Measurements from ENCODE around the gene HIVEP3. TPM values are rescaled to one million over a fixed set of nuclear protein-coding genes. Genes with fewer than 3 reads are reported as not detected.
"Not testable (repeated sequence)": the region's sequence is repeated elsewhere in the genome, so short reads cannot be mapped to it uniquely, and the experiment has no call there.

HIVEP3 gene
- total RNA-seq, 2 experiments from 2014 or later, result 15.1 to 18.1 TPM

- no peak overlapping the region for H3K27ac Mint-ChIP-seq
- no peak overlapping the region for H3K4me3 Mint-ChIP-seq
- CTCF ChIA-PET, result interaction anchor here (1.0 to 1.4 kb wide), 3 partner anchors 13 to 116 kb away, joined by 3 read pairs; no protein-coding TSS in a partner anchor
- ATAC-seq (no peak), DNase-seq (no peak)
- no peaks in the 10 kb centered on the region for H3K27me3 Mint-ChIP-seq
- peaks cover 23% of the 10 kb centered on the region for H3K4me1 Mint-ChIP-seq
- no peaks in the 10 kb centered on the region for H3K36me3 Mint-ChIP-seq
- H3K9me3 Mint-ChIP-seq (ENCODE audit: low read depth), result no peaks in the 10 kb centered on the region
Measured at GRCh38 chr1:41695118-41695745, 223.5 kb downstream of the HIVEP3 start.

- H3K4me1 Mint-ChIP-seq, result peaks cover 34% of the 10 kb centered on the region
- H3K27me3 Mint-ChIP-seq; DNase-seq; ATAC-seq; H3K36me3 Mint-ChIP-seq; H3K27ac Mint-ChIP-seq; H3K9me3 Mint-ChIP-seq (ENCODE audit: low read depth); H3K4me3 Mint-ChIP-seq: not testable (repeated sequence)
- CTCF ChIA-PET, result interaction anchor here (1.2 kb wide), 1 partner anchor 18 kb away, joined by 3 read pairs; no protein-coding TSS in a partner anchor
Measured at GRCh38 chr1:41691966-41692365, 226.8 kb downstream of the HIVEP3 start.

- Mint-ChIP-seq H3K36me3 (peaks cover 6% of the 10 kb centered on the region), H3K9me3 (ENCODE audit: low read depth) (no peaks in the 10 kb centered on the region), H3K27ac (no peak overlapping the region), H3K4me3 (no peak overlapping the region), H3K27me3 (no peaks in the 10 kb centered on the region), H3K4me1 (peaks cover 40% of the 10 kb centered on the region)
- DNase-seq (no peak), ATAC-seq (no peak)
- CTCF ChIA-PET, result interaction anchor here (0.9 kb wide), 1 partner anchor 12 kb away, joined by 4 read pairs; no protein-coding TSS in a partner anchor
Measured at GRCh38 chr1:41691424-41691823, 227.3 kb downstream of the HIVEP3 start.

GRCh38 chr1:41690331-41690730 is 228.4 kb downstream of the HIVEP3 start:
- H3K27ac Mint-ChIP-seq, result peak overlapping the region; percentile 33
- CTCF ChIA-PET, result interaction anchor here (0.9 kb wide), 1 partner anchor 11 kb away, joined by 4 read pairs; no protein-coding TSS in a partner anchor

GRCh38 chr1:41689558-41689981 is 229.2 kb downstream of the HIVEP3 start:
- ATAC-seq, result no peak
- CTCF ChIA-PET, result no interaction called here

More at GRCh38 chr1:41690331-41690730, 228.4 kb downstream of the HIVEP3 start:
- DNase-seq (no peak), ATAC-seq (no peak)
- peaks cover 50% of the 10 kb centered on the region for H3K4me1 Mint-ChIP-seq
- peaks cover 6% of the 10 kb centered on the region for H3K36me3 Mint-ChIP-seq
- no peaks in the 10 kb centered on the region for H3K27me3 Mint-ChIP-seq
- H3K9me3 Mint-ChIP-seq (ENCODE audit: low read depth), result no peaks in the 10 kb centered on the region
- no peak overlapping the region for H3K4me3 Mint-ChIP-seq

GRCh38 chr1:41689139-41689538 is 229.6 kb downstream of the HIVEP3 start:
- Mint-ChIP-seq H3K27ac (no peak overlapping the region), H3K36me3 (peaks cover 6% of the 10 kb centered on the region), H3K9me3 (ENCODE audit: low read depth) (no peaks in the 10 kb centered on the region), H3K27me3 (no peaks in the 10 kb centered on the region), H3K4me1 (peaks cover 62% of the 10 kb centered on the region), H3K4me3 (no peak overlapping the region)
- ATAC-seq (no peak), DNase-seq (no peak)
- CTCF ChIA-PET, result no interaction called here

More at GRCh38 chr1:41689558-41689981, 229.2 kb downstream of the HIVEP3 start:
- DNase-seq, result no peak
- Mint-ChIP-seq H3K9me3 (ENCODE audit: low read depth) (no peaks in the 10 kb centered on the region), H3K27me3 (no peaks in the 10 kb centered on the region), H3K4me1 (peaks cover 57% of the 10 kb centered on the region), H3K4me3 (no peak overlapping the region), H3K27ac (no peak overlapping the region), H3K36me3 (peaks cover 6% of the 10 kb centered on the region)

GRCh38 chr1:41687007-41687406 is 231.7 kb downstream of the HIVEP3 start:
- CTCF ChIA-PET, result interaction anchor here (1.1 kb wide), 1 partner anchor 27 kb away, joined by 3 read pairs; no protein-coding TSS in a partner anchor
- DNase-seq, result no peak
- H3K9me3 Mint-ChIP-seq (ENCODE audit: low read depth), result no peaks in the 10 kb centered on the region
- peaks cover 6% of the 10 kb centered on the region for H3K36me3 Mint-ChIP-seq
- H3K4me1 Mint-ChIP-seq, result peaks cover 83% of the 10 kb centered on the region
- no peak for ATAC-seq
- H3K4me3 Mint-ChIP-seq, result no peak overlapping the region
- no peaks in the 10 kb centered on the region for H3K27me3 Mint-ChIP-seq
- no peak overlapping the region for H3K27ac Mint-ChIP-seq

GRCh38 chr1:41683681-41684500 is 234.8 kb downstream of the HIVEP3 start:
- Mint-ChIP-seq H3K27ac (peak overlapping the region; percentile 86), H3K36me3 (peaks cover 6% of the 10 kb centered on the region), H3K27me3 (no peaks in the 10 kb centered on the region), H3K9me3 (ENCODE audit: low read depth) (no peaks in the 10 kb centered on the region), H3K4me3 (peak overlapping the region; percentile 42), H3K4me1 (peaks cover 96% of the 10 kb centered on the region)
- CTCF ChIA-PET, result interaction anchor here (0.8 to 4.7 kb wide), 7 partner anchors 11 to 235 kb away, joined by 3 to 32 read pairs (median 4); partner anchors contain the start of gene HIVEP3
- ATAC-seq, result peak; percentile 70
- peak; percentile 83 for DNase-seq

GRCh38 chr1:41682845-41683625 is 235.7 kb downstream of the HIVEP3 start:
- H3K27ac Mint-ChIP-seq, result peak overlapping the region; percentile 86
- ATAC-seq, result no peak
- peaks cover 6% of the 10 kb centered on the region for H3K36me3 Mint-ChIP-seq
- no peaks in the 10 kb centered on the region for H3K27me3 Mint-ChIP-seq
- no peaks in the 10 kb centered on the region for H3K9me3 Mint-ChIP-seq (ENCODE audit: low read depth)
- peak overlapping the region; percentile 42 for H3K4me3 Mint-ChIP-seq
- peaks cover 97% of the 10 kb centered on the region for H3K4me1 Mint-ChIP-seq
- CTCF ChIA-PET, result interaction anchor here (0.8 to 4.7 kb wide), 9 partner anchors 10 to 236 kb away, joined by 3 to 32 read pairs (median 4); partner anchors contain the start of gene HIVEP3
- no peak for DNase-seq

GRCh38 chr1:41682149-41682548 is 236.6 kb downstream of the HIVEP3 start:
- CTCF ChIA-PET, result interaction anchor here (0.8 to 4.7 kb wide), 5 partner anchors 9 to 105 kb away, joined by 3 to 32 read pairs (median 4); no protein-coding TSS in a partner anchor
- Mint-ChIP-seq H3K27ac (no peak overlapping the region), H3K9me3 (ENCODE audit: low read depth) (no peaks in the 10 kb centered on the region), H3K36me3 (peaks cover 4% of the 10 kb centered on the region), H3K27me3 (no peaks in the 10 kb centered on the region), H3K4me1 (peaks cover 98% of the 10 kb centered on the region), H3K4me3 (no peak overlapping the region)
- ATAC-seq, result no peak
- DNase-seq, result no peak

- DNase-seq (no peak), ATAC-seq (no peak)
- Mint-ChIP-seq H3K27me3 (no peaks in the 10 kb centered on the region), H3K36me3 (no peaks in the 10 kb centered on the region), H3K27ac (peak overlapping the region; percentile 20), H3K9me3 (ENCODE audit: low read depth) (no peaks in the 10 kb centered on the region), H3K4me3 (no peak overlapping the region), H3K4me1 (peaks cover 95% of the 10 kb centered on the region)
- CTCF ChIA-PET, result interaction anchor here (0.9 to 4.7 kb wide), 3 partner anchors 9 to 14 kb away, joined by 3 to 32 read pairs (median 4); no protein-coding TSS in a partner anchor
Measured at GRCh38 chr1:41681331-41682098, 237.2 kb downstream of the HIVEP3 start.

- Mint-ChIP-seq H3K27me3 (no peaks in the 10 kb centered on the region), H3K4me3 (no peak overlapping the region), H3K36me3 (no peaks in the 10 kb centered on the region), H3K27ac (peak overlapping the region; percentile 86), H3K4me1 (peaks cover 88% of the 10 kb centered on the region), H3K9me3 (ENCODE audit: low read depth) (no peaks in the 10 kb centered on the region)
- ATAC-seq (no peak), DNase-seq (no peak)
- CTCF ChIA-PET, result interaction anchor here (0.5 to 1.6 kb wide), 2 partner anchors 17 to 71 kb away, joined by 3 to 4 read pairs; no protein-coding TSS in a partner anchor
Measured at GRCh38 chr1:41679994-41680393, 238.7 kb downstream of the HIVEP3 start.

Measured in activated CD8-positive, alpha-beta memory T cell treated with anti-CD3 and anti-CD28 coated beads, Interleukin-2, amount 10 ng/mL, durations not matched to agents 7 days and 5 days (primary cell).